Esophagus squamous epithelium (tissue), 5 donors: ENCODE results near the gene VAV3. TPM values are rescaled to one million over a fixed set of nuclear protein-coding genes. Genes with fewer than 3 reads are reported as not detected.
A peak's percentile ranks its signal among the peaks of the same experiment; 100 is the strongest.

ENCODE experiments used
- DNase-seq: peaks from one replicate; lab custom pipeline; 2025; lab: John Stamatoyannopoulos, UW
- H3K27ac ChIP-seq, 4 donors: fragments of 200-600 bp; sonication (generic); one replicate each; pipeline ENCODE4 v1.5.1; 2016 to 2019; ENCODE audit warnings: mild to moderate bottlenecking in 1 of 4
- H3K27me3 ChIP-seq, 4 donors: fragments of 200-600 bp; sonication (generic); 1 replicate in 3 of 4; 2 replicates in 1 of 4; pipeline versions ENCODE4 v1.5.1 to v1.6.0; 2017 to 2021; ENCODE audit warnings: antibody characterized with exemption in 1 of 4
- H3K36me3 ChIP-seq, 3 donors: fragments of 200-600 bp; sonication (generic); one replicate each; pipeline ENCODE4 v1.5.1; 2016 to 2019
- H3K4me1 ChIP-seq, 3 donors: fragments of 200-600 bp; sonication (generic); one replicate each; pipeline ENCODE4 v1.5.1; 2017 to 2019
- H3K4me3 ChIP-seq, 4 donors: fragments of 200-600 bp; sonication (generic); 1 replicate in 3 of 4; 2 replicates in 1 of 4; pipeline ENCODE4 v1.5.1; 2016 to 2019; ENCODE audit warnings: mild to moderate bottlenecking in 2 of 4, moderate library complexity in 1 of 4
- H3K9me3 ChIP-seq, 3 donors: fragments of 200-600 bp; sonication (generic); one replicate each; pipeline ENCODE4 v1.5.1; 2016 to 2019
- POLR2A ChIP-seq, 4 donors: fragments of 450-650 bp; IDR thresholded peaks; one replicate each; pipeline ENCODE4 v1.6.1; 2017; ENCODE audit warnings: antibody characterized with exemption in 4 of 4, mild to moderate bottlenecking in 4 of 4, moderate library complexity in 3 of 4
- WGBS, 2 donors: methylation state at CpG; one replicate each; pipeline ENCODE4 v1.1.5; 2018; 5-methylcytosine and 5-hydroxymethylcytosine counted together
- intact Hi-C: fragments of 100-400 bp; cut with DNase I; formaldehyde crosslinking; loops from one replicate; pipeline ENCODE4 v1.15.0; 2022
- total RNA-seq, 4 donors: library from RNA; depleted of rRNA; stranded (reverse); fragments of >200 nt; gene quantifications; one replicate each; pipeline ENCODE4 v1.1.0, GENCODE V29; 2016
- TF ChIP-seq, protein P1 (sequence below), 6 experiments: fragments of 450-650 bp in 4 of 6; fragments of 200-600 bp in 2 of 6; sonication (generic) in 2 of 6; IDR thresholded peaks; one replicate each; pipeline ENCODE4 v1.5.1; 2016 to 2019; ENCODE audit warnings: antibody characterized with exemption in 6 of 6, mild to moderate bottlenecking in 4 of 6, moderate library complexity in 4 of 6
- donor health status: DM: yes; HTN: yes; CAD: no.

Gene VAV3
- total RNA-seq, 4 donors from 2014 or later, result 43.4 to 126 (median 76.9) TPM

DNA sequence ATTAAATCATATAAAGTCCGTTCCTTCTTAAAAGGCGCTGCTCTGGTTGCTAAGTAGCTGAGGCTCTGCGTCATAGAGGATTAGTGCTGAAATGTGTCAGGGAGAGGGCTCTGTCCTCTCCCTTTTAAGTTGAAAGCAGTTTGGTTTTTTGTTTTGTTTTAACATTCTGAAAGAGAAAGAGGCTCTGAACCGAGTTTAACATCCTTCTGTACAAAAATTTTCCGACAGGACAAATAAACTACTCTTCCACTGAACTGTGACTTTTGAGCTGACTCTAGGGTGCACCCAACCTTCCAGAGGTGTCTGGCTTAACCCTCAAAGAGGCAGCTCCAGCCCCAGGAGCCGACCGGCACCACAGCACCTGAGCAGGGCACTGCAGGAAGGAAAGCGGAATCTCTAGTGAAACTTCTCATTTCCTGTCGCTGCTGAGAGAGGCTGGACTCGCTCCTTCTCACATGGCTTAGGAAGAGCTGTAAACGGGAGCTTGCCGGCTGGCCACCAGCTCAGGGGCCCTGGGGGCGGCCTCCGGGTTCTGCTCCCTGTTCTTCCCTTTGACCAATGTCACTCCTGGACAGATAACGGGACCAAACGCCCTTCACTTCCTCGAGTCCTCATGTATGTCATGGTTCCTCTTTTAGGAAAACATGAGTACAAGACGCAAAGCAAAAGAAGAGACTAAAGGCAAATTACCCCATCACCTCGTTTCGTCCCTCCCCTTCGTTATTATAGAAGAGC, 1.2 kb downstream of the VAV3 start:
- intact Hi-C loops, result no loop called here
- 1 to 3% methylated on average over 14 to 21 of the region's 21 CpGs for WGBS, 2 donors
- H3K27ac ChIP-seq, result peak overlapping the region; percentile 48 to 77 (median 64)
- H3K36me3 ChIP-seq, result no peaks in the 10 kb centered on the region
- peak in 1 of 4 donors; percentile 26 for TF ChIP-seq POLR2A (IDR thresholded peaks at IDR 0.05)
- TF ChIP-seq, protein P1, sequence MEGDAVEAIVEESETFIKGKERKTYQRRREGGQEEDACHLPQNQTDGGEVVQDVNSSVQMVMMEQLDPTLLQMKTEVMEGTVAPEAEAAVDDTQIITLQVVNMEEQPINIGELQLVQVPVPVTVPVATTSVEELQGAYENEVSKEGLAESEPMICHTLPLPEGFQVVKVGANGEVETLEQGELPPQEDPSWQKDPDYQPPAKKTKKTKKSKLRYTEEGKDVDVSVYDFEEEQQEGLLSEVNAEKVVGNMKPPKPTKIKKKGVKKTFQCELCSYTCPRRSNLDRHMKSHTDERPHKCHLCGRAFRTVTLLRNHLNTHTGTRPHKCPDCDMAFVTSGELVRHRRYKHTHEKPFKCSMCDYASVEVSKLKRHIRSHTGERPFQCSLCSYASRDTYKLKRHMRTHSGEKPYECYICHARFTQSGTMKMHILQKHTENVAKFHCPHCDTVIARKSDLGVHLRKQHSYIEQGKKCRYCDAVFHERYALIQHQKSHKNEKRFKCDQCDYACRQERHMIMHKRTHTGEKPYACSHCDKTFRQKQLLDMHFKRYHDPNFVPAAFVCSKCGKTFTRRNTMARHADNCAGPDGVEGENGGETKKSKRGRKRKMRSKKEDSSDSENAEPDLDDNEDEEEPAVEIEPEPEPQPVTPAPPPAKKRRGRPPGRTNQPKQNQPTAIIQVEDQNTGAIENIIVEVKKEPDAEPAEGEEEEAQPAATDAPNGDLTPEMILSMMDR (IDR thresholded peaks at IDR 0.05), result no peak
- peaks cover 0 to 63% (median 0%) of the 10 kb centered on the region in 4 donors for H3K27me3 ChIP-seq
- peak overlapping the region; percentile 40 to 69 (median 52) for H3K4me3 ChIP-seq
- H3K9me3 ChIP-seq, result no peaks in the 10 kb centered on the region
- no peak for DNase-seq
- peaks cover 8 to 31% (median 20%) of the 10 kb centered on the region in 3 donors for H3K4me1 ChIP-seq

DNA sequence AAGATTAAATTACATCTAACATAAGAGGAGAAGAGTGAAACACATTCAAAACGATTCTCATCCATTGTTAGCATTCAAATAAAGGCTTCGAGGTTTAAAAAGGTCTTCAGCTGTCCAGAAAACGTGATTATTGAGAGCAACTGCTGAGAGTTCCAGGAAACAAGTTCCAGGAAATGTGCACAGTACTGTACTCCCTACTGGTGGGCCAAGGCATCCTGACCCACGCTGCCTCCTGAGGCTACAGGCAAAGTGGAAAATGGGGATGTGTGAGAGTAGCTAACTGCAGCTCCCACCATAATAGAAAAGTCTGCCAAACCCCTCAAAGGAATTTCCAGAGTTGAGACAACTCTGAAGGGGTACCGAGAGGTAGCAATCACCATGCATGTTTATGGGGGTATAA, 2.0 kb downstream of the VAV3 start:
- Histone ChIP-seq H3K4me1 (peaks cover 8 to 31% (median 20%) of the 10 kb centered on the region in 3 donors), H3K27me3 (peaks cover 0 to 59% (median 0%) of the 10 kb centered on the region in 4 donors), H3K36me3 (no peaks in the 10 kb centered on the region), H3K4me3 (peak overlapping the region in 2 of 4 donors; percentile 57 to 69), H3K9me3 (no peaks in the 10 kb centered on the region), H3K27ac (peak overlapping the region in 1 of 4 donors; percentile 69)
- no peak for DNase-seq
- intact Hi-C loops, result no loop called here
- WGBS, 2 donors, result 42 to 43% methylated on average over 5 of the region's 5 CpGs
- TF ChIP-seq, protein P1 (IDR thresholded peaks at IDR 0.05), result no peak
- no peak for TF ChIP-seq POLR2A (IDR thresholded peaks at IDR 0.05)

DNA sequence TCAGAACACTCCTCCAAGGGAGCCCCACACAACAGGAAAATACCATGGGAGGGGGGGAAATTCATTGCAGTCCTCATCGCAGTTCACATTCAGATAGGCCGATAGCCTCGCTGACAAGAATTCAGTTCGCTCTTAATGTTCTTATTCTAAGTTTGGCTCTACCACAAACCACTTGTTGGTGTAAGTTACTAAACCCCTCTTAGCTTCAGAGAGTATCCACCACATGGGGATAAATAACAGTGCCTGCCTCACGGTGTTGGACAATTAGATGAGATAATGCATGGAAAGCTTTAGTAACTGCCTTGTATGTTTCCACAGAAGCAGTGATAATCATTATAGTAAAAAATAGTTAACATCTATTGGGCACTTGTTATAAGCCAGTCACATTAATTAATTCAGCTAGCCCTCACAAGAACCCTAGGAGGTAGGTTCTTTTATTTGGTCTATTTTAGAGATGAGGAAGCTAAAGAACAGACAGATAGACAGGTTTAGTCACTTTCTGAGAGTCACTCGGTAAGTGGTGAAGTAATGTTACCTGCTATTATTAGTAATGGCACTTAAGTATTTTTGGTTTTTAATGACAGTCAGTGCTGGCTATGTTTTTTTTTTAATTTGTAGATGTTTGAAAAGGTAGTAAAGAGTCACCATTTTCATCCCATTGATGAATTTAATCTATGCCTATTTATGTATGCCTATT, 10.1 kb downstream of the VAV3 start:
- Histone ChIP-seq H3K36me3 (no peaks in the 10 kb centered on the region), H3K9me3 (no peaks in the 10 kb centered on the region), H3K27ac (no peak overlapping the region), H3K27me3 (peaks cover 0 to 3% (median 0%) of the 10 kb centered on the region in 4 donors), H3K4me3 (no peak overlapping the region), H3K4me1 (peaks cover 0 to 8% (median 0%) of the 10 kb centered on the region in 3 donors)
- intact Hi-C loops, result no loop called here
- 88 to 91% methylated on average over 5 to 6 of the region's 6 CpGs for WGBS, 2 donors
- TF ChIP-seq, protein P1 (IDR thresholded peaks at IDR 0.05), result no peak
- TF ChIP-seq POLR2A (IDR thresholded peaks at IDR 0.05), result no peak
- DNase-seq, result no peak

DNA sequence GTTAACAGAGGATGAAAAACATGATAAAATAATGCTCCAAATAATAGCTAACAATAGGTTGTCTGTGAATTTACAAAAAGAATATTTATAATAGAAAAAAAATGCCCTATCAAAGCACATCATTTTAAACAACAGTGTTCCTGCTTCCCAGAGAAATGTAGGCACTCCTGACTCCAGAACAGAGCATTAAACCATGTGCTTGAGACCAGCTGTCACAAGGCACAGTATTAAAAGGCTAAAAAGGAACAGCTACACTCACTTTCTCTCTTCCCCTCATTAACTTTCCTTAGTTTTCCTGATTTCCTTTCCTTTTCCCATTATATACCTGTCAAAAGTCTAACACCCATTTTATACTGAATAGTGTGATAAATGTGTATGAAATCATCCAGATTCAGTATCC, 10.9 kb downstream of the VAV3 start:
- DNase-seq, result no peak
- no peaks in the 10 kb centered on the region for H3K27me3 ChIP-seq
- peaks cover 0 to 8% (median 0%) of the 10 kb centered on the region in 3 donors for H3K4me1 ChIP-seq
- TF ChIP-seq POLR2A (IDR thresholded peaks at IDR 0.05), result no peak
- TF ChIP-seq, protein P1 (IDR thresholded peaks at IDR 0.05), result no peak
- H3K36me3 ChIP-seq, result no peaks in the 10 kb centered on the region
- no peaks in the 10 kb centered on the region for H3K9me3 ChIP-seq
- no peak overlapping the region for H3K27ac ChIP-seq
- H3K4me3 ChIP-seq, result no peak overlapping the region
- intact Hi-C loops, result no loop called here

DNA sequence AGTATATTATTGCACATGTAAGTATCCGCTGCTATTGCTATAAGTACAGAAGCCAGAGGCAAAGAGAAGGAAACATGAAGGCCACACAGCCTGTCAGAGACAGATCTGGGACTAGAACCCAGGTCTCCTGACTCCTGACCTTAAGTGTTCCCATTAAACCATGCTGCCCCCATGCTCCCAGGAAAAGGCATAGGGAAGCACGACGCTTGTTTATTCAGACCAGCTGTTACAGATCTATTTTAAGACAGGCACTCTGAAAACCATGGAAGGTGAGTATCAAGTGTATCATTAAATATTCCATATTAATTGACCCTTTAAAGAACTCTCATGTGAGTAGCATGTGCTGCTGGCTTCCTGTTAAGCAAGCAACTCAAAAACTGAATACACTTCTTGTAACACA, 11.4 kb downstream of the VAV3 start:
- H3K4me3 ChIP-seq, result no peak overlapping the region
- 53 to 85% methylated on average over 3 of the region's 3 CpGs for WGBS, 2 donors
- no peaks in the 10 kb centered on the region for H3K9me3 ChIP-seq
- no peaks in the 10 kb centered on the region for H3K27me3 ChIP-seq
- no peaks in the 10 kb centered on the region for H3K36me3 ChIP-seq
- TF ChIP-seq POLR2A (IDR thresholded peaks at IDR 0.05), result no peak
- TF ChIP-seq, protein P1 (IDR thresholded peaks at IDR 0.05), result no peak
- DNase-seq, result no peak
- no peak overlapping the region for H3K27ac ChIP-seq
- peaks cover 0 to 8% (median 0%) of the 10 kb centered on the region in 3 donors for H3K4me1 ChIP-seq
- intact Hi-C loops, result no loop called here
